Prostate gland (tissue), 2 donors: ENCODE data around the gene PRRT1. TPM values are rescaled to one million over a fixed set of nuclear protein-coding genes. Genes with fewer than 3 reads are reported as not detected.
A peak's percentile ranks its signal among the peaks of the same experiment; 100 is the strongest.

Experiments used
- DNase-seq: peaks from one replicate; pipeline ENCODE4 v3.0.0-alpha.2; 2019; ENCODE audit warnings: low spot score
- H3K27ac ChIP-seq, 2 donors: fragments of 200-600 bp; sonication (generic); 2 replicates each; pipeline ENCODE4 v1.5.1; 2017 to 2019
- H3K27me3 ChIP-seq: fragments of 200-600 bp; sonication (generic); replicated peaks from 2 replicates; pipeline ENCODE4 v1.5.1; 2019; ENCODE audit not compliant: insufficient read depth
- H3K36me3 ChIP-seq, 2 donors: fragments of 200-600 bp; sonication (generic); 1 replicate in 1 of 2; 2 replicates in 1 of 2; pipeline versions ENCODE4 v1.5.1 to v1.8.1; 2017 to 2019
- H3K4me1 ChIP-seq: fragments of 200-600 bp; sonication (generic); replicated peaks from 2 replicates; pipeline ENCODE4 v1.5.1; 2019
- H3K4me3 ChIP-seq, 2 donors: fragments of 200-600 bp; sonication (generic); 2 replicates each; pipeline ENCODE4 v1.5.1; 2017 to 2019
- H3K9me3 ChIP-seq: fragments of 200-600 bp; sonication (generic); 2 replicates; pipeline ENCODE4 v1.5.1; 2017
- CTCF ChIP-seq, 4 experiments: fragments of 200-600 bp in 2 of 4; fragments of 450-650 bp in 2 of 4; sonication (generic) in 2 of 4; IDR thresholded peaks; 1 replicate in 3 of 4; 2 replicates in 1 of 4; pipeline ENCODE4 v1.5.1; 2016 to 2019; ENCODE audit warnings: antibody characterized with exemption in 4 of 4, mild to moderate bottlenecking in 2 of 4, moderate library complexity in 2 of 4
- POLR2A ChIP-seq: fragments of 450-650 bp; IDR thresholded peaks from one replicate; pipeline ENCODE4 v1.6.1; 2016; ENCODE audit warnings: antibody characterized with exemption, mild to moderate bottlenecking
- POLR2AphosphoS5 ChIP-seq: sonication (generic); formaldehyde crosslinking; IDR thresholded peaks from one replicate; pipeline ENCODE4 v1.6.1; 2017; ENCODE audit warnings: antibody characterized with exemption
- WGBS: methylation state at CpG from one replicate; pipeline ENCODE4 v1.1.5; 2018; 5-methylcytosine and 5-hydroxymethylcytosine counted together
- intact Hi-C: fragments of 100-400 bp; cut with DNase I; formaldehyde crosslinking; loops from one replicate; pipeline ENCODE4 v1.14.2; 2022
- total RNA-seq, 2 donors: library from RNA; depleted of rRNA; stranded (reverse); fragments of >200 nt; gene quantifications; one replicate each; pipeline ENCODE4 v1.1.0, GENCODE V29; 2016

Gene PRRT1
- total RNA-seq, 2 donors from 2014 or later = 0.64 to 7.2 TPM

DNA sequence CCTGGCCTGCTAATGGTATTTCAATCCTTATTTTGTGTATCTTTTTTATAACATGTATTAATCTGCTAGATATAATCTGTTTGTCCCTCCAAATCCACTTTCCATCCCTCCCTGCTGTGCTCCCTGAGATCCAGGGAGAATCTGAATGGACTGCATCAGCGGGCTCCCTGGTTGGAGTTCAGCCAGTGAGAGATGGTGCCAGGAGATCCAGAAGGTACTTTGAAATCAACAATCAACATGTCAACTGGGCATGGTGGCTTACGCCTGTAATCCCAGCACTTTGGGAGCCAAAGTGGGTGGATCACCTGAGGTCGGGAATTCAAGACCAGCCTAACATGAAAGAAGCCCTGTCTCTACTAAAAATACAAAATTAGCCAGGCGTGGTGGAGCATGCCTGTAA is 28.1 kb downstream of the PRRT1 start:
- Histone ChIP-seq H3K27me3 (no peaks in the 10 kb centered on the region), H3K4me3 (no peak overlapping the region), H3K4me1 (peaks cover 13% of the 10 kb centered on the region), H3K36me3 (peaks cover 12 to 17% of the 10 kb centered on the region in 2 donors), H3K9me3 (no peaks in the 10 kb centered on the region), H3K27ac (no peak overlapping the region)
- 82% methylated on average over 4 of the region's 4 CpGs for WGBS
- no peak for DNase-seq
- no peak for TF ChIP-seq POLR2A
- TF ChIP-seq CTCF (IDR thresholded peaks at IDR 0.05) = no peak
- TF ChIP-seq POLR2AphosphoS5 = no peak
- intact Hi-C loops = no loop called here

GRCh38 chr6:32120573-32121059 is 31.1 kb downstream of the PRRT1 start:
- Histone ChIP-seq H3K36me3 (peaks cover 23 to 27% of the 10 kb centered on the region in 2 donors), H3K4me3 (no peak overlapping the region), H3K4me1 (no peaks in the 10 kb centered on the region), H3K27me3 (no peaks in the 10 kb centered on the region), H3K9me3 (no peaks in the 10 kb centered on the region), H3K27ac (no peak overlapping the region)
- DNase-seq = no peak
- WGBS = 98% methylated on average over 12 of the region's 12 CpGs
- TF ChIP-seq POLR2A (no peak), POLR2AphosphoS5 (no peak), CTCF (IDR thresholded peaks at IDR 0.05) (no peak)
- intact Hi-C loops = no loop called here

DNA sequence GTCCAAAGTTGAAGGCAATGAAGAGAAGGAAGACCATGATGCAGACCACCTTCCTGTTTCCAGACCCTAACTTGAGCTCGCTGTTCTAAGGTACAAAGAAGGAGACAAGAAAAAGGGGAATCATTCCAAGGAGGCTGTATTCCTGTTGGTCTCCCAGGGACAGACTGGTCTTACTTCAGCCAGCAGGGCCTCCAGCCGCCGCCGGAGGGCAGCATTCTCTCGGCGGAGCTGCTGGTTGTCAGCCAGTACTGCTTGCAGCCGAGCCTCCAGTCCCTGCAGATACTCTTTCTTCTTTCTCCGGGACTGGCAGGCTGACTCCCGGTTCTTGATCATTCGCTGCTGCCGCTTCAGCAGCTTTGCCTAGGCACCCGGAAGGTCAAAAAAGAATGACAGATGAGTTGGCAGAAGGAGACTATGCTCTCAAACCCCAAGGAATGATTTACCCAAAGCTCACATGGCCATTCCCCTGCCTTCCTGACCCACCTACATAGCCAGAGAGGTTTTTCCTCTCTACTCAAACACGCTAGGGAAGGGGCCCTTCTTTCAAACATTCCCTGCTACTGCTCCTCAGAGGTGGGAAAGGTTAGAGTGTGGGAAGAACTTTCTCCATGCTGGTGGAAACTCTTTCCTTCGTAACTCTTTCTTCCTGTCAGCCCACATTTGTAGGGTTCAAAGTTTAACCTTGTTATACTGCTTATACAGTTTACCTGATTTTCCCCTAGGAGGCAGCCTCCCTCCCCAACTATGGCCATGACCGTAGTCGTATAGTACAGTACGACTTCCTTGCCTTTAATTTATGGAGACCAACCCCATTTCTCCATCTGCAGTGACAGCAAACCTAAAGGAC is 32.7 kb downstream of the PRRT1 start:
- TF ChIP-seq POLR2AphosphoS5 (peak; percentile 73), CTCF (IDR thresholded peaks at IDR 0.05) (peak; percentile 63 to 96 (median 92)), POLR2A (no peak)
- peaks cover 23 to 28% of the 10 kb centered on the region in 2 donors for H3K36me3 ChIP-seq
- DNase-seq = peak; percentile 84

DNA sequence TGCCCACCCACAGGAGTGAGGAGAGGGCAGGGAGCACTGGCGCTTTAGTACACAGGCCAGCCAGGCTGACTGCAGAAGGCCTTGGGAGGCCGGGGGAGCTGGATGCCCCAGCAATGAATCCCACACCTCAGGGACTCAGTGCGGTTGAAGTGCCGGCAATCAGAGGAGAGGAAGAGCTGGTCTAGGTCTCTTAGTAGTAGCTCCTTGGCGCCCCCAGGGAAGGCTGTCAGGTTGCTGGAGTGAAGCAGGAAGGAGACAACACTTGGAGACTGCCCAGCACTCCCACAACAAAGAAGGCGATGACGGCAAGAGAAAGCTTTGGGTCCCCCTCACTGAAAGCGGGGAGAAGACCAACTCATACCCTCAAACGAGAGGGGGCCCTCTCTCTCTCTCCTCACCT is 34.3 kb downstream of the PRRT1 start:
- Histone ChIP-seq H3K4me1 (no peaks in the 10 kb centered on the region), H3K27me3 (no peaks in the 10 kb centered on the region), H3K36me3 (peaks cover 23 to 28% of the 10 kb centered on the region in 2 donors), H3K4me3 (no peak overlapping the region), H3K27ac (no peak overlapping the region), H3K9me3 (no peaks in the 10 kb centered on the region)
- intact Hi-C loops = no loop called here
- WGBS = 84% methylated on average over 9 of the region's 9 CpGs
- TF ChIP-seq CTCF (IDR thresholded peaks at IDR 0.05) (no peak), POLR2A (no peak), POLR2AphosphoS5 (no peak)
- DNase-seq = no peak

More for the DNA sequence above, 32.7 kb downstream of the PRRT1 start:
- Histone ChIP-seq H3K27me3 (no peaks in the 10 kb centered on the region), H3K4me3 (no peak overlapping the region), H3K9me3 (no peaks in the 10 kb centered on the region), H3K4me1 (no peaks in the 10 kb centered on the region), H3K27ac (peak overlapping the region; percentile 47 to 52)
- intact Hi-C loops = loop anchor here (1.0 to 2.0 kb wide), 2 partner anchors 35 to 76 kb away; partner anchors contain the start of gene PPT2
- 17% methylated on average over 17 of the region's 17 CpGs for whole genome bisulfite sequencing
